Heart left ventricle (tissue), 13 donors: ENCODE results near the gene LILRB1.

Experiments
- CTCF ChIP-seq, 12 donors: fragments of 200-600 bp; sonication (generic) in 4 of 12; IDR thresholded peaks; one replicate each; pipeline versions ENCODE4 v1.5.0 to v1.8.0; 2018 to 2022; ENCODE audit warnings: antibody characterized with exemption in 12 of 12, mild to moderate bottlenecking in 5 of 12
- POLR2A ChIP-seq, 2 donors: fragments of 450-650 bp; IDR thresholded peaks; one replicate each; pipeline ENCODE4 v1.6.1; 2017; ENCODE audit warnings: antibody characterized with exemption in 2 of 2, mild to moderate bottlenecking in 2 of 2, moderate library complexity in 2 of 2
- donor health status: ischemic (EF 13 %, LVEDD 7.1; RV severe dilation, severe dysfunction).
- donor health status: DM: no; HTN: yes; CAD: no.
- donor health status: DM: no; HTN: no; CAD: no.
- donor health status: ischemic (EF 25% LVEDD 6.9; RV normal size, moderate dysfunction).
- donor health status: ischemic (EF 25% LVEDD 5.7; RV mildly dilated, moderate dysfunction).
- donor health status: ischemic (EF 35%, LVEDD 5.7; RV mildly dilated, moderate dysfunction).
- donor health status: nonischemic (EF 11% LVEDD 7.7; RV severe dilation, severe dysfunction).
- donor health status: DM: yes; HTN: yes; CAD: no.
- donor health status: PGD.
- donor health status: ischemic (EF 29% LVEDD 5.4; RV normal size, mild dysfunction).
- donor health status: nonischemic (EF 23%, LVEDD 6.1; RV moderate dilation, normal function).

GRCh38 chr19:54614726-54615125 lies 15.6 kb upstream of the LILRB1 start:
- no peak for TF ChIP-seq CTCF (IDR thresholded peaks at IDR 0.05)
- TF ChIP-seq POLR2A (IDR thresholded peaks at IDR 0.05): no peak
